ENCODE data around the gene ILKAP.

GRCh38 chr2:238123218-238123971, 80.1 kb downstream of the ILKAP start:
- TF ChIP-seq CTCF (IDR thresholded peaks at IDR 0.05; ENCODE audit: low read depth, low read length) (no peak), POLR2A (IDR thresholded peaks at IDR 0.05; ENCODE audit: extremely low read depth, insufficient read length) (no peak)

Measured in NB4 (cell line).